ENCODE data around the gene MYO1D. TPM values are rescaled to one million over a fixed set of nuclear protein-coding genes. Genes with fewer than 3 reads are reported as not detected.
"Not testable (repeated sequence)": the region's sequence is repeated elsewhere in the genome, so short reads cannot be mapped to it uniquely, and the experiment has no call there.

The MYO1D gene
- total RNA-seq, 1 donor from 2014 or later = 18.0 TPM

DNA sequence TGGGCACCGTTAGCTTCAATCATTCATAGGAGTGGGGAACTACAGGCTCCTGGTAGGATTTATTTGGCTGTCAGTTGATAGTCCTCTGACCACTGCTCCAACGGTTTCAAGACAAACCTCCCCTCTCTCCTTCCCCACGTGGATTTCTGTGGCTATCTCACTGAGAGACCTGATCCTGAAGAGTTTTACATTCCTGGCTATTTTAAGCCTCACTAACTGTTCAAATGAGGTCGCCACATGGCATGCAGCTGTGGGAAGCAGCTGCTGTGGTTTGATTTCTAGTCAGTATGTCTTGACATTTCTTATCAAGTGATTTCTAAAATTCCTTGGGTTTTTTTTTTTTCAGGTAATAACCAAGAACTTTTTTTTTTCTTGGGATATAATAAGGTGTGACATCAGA lies 351.8 kb downstream of the MYO1D start:
- Histone ChIP-seq H4K20me1 (ENCODE audit: insufficient read depth, low read length) (no peaks in the 10 kb centered on the region), H3K4me1 (ENCODE audit: insufficient read depth, low read length) (peaks cover 10% of the 10 kb centered on the region), H3K79me2 (ENCODE audit: insufficient read depth, low read length) (no peaks in the 10 kb centered on the region), H3K9ac (ENCODE audit: low read length) (no peak overlapping the region), H2AFZ (ENCODE audit: low read depth, low read length) (no peak overlapping the region), H3K36me3 (ENCODE audit: insufficient read depth, low read length) (no peaks in the 10 kb centered on the region), H3K27ac (ENCODE audit: low read depth, low read length) (no peak overlapping the region), H3K4me3 (ENCODE audit: insufficient read depth, low read depth, low read length) (no peak overlapping the region), H3K27me3 (ENCODE audit: insufficient read depth, low read length) (no peaks in the 10 kb centered on the region), H3K9me3 (ENCODE audit: insufficient read depth, low read depth, low read length) (no peaks in the 10 kb centered on the region), H3K4me2 (ENCODE audit: low read length) (peak overlapping the region; percentile 1)
- FAIRE-seq (no peak), DNase-seq (ENCODE audit: low read depth) (peak; percentile 77)
- Mint-ChIP-seq H3K36me3 (ENCODE audit: low read depth, unreplicated experiment) (peaks cover 1% of the 10 kb centered on the region), H3K4me1 (ENCODE audit: low read depth, unreplicated experiment) (peaks cover 32% of the 10 kb centered on the region), H3K9me3 (ENCODE audit: unreplicated experiment) (no peaks in the 10 kb centered on the region), H3K27ac (ENCODE audit: unreplicated experiment) (peak overlapping the region; percentile 69), H3K4me3 (ENCODE audit: unreplicated experiment) (no peak overlapping the region), H3K27me3 (ENCODE audit: low read depth, unreplicated experiment) (peaks cover 4% of the 10 kb centered on the region)
- no peak for TF ChIP-seq EZH2 (IDR thresholded peaks at IDR 0.05; ENCODE audit: insufficient read depth, low read length)
- TF ChIP-seq, protein P1, sequence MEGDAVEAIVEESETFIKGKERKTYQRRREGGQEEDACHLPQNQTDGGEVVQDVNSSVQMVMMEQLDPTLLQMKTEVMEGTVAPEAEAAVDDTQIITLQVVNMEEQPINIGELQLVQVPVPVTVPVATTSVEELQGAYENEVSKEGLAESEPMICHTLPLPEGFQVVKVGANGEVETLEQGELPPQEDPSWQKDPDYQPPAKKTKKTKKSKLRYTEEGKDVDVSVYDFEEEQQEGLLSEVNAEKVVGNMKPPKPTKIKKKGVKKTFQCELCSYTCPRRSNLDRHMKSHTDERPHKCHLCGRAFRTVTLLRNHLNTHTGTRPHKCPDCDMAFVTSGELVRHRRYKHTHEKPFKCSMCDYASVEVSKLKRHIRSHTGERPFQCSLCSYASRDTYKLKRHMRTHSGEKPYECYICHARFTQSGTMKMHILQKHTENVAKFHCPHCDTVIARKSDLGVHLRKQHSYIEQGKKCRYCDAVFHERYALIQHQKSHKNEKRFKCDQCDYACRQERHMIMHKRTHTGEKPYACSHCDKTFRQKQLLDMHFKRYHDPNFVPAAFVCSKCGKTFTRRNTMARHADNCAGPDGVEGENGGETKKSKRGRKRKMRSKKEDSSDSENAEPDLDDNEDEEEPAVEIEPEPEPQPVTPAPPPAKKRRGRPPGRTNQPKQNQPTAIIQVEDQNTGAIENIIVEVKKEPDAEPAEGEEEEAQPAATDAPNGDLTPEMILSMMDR (IDR thresholded peaks at IDR 0.05; ENCODE audit: insufficient read depth, low read depth, low read length) = no peak

GRCh38 chr17:32524553-32524880 lies 352.4 kb downstream of the MYO1D start:
- not testable (repeated sequence) for DNase-seq (ENCODE audit: low read depth); H3K79me2 ChIP-seq (ENCODE audit: insufficient read depth, low read length); H3K9me3 ChIP-seq (ENCODE audit: insufficient read depth, low read depth, low read length); H3K9ac ChIP-seq (ENCODE audit: low read length); H3K4me2 ChIP-seq (ENCODE audit: low read length); H3K4me3 ChIP-seq (ENCODE audit: insufficient read depth, low read depth, low read length); H3K4me3 Mint-ChIP-seq (ENCODE audit: unreplicated experiment); H2AFZ ChIP-seq (ENCODE audit: low read depth, low read length); H4K20me1 ChIP-seq (ENCODE audit: insufficient read depth, low read length); H3K27me3 Mint-ChIP-seq (ENCODE audit: low read depth, unreplicated experiment); H3K9me3 Mint-ChIP-seq (ENCODE audit: unreplicated experiment); H3K36me3 Mint-ChIP-seq (ENCODE audit: low read depth, unreplicated experiment); H3K27me3 ChIP-seq (ENCODE audit: insufficient read depth, low read length); FAIRE-seq; H3K36me3 ChIP-seq (ENCODE audit: insufficient read depth, low read length); H3K27ac ChIP-seq (ENCODE audit: low read depth, low read length); H3K27ac Mint-ChIP-seq (ENCODE audit: unreplicated experiment)
- H3K4me1 Mint-ChIP-seq (ENCODE audit: low read depth, unreplicated experiment) = peaks cover 38% of the 10 kb centered on the region
- H3K4me1 ChIP-seq (ENCODE audit: insufficient read depth, low read length) = peaks cover 16% of the 10 kb centered on the region

DNA sequence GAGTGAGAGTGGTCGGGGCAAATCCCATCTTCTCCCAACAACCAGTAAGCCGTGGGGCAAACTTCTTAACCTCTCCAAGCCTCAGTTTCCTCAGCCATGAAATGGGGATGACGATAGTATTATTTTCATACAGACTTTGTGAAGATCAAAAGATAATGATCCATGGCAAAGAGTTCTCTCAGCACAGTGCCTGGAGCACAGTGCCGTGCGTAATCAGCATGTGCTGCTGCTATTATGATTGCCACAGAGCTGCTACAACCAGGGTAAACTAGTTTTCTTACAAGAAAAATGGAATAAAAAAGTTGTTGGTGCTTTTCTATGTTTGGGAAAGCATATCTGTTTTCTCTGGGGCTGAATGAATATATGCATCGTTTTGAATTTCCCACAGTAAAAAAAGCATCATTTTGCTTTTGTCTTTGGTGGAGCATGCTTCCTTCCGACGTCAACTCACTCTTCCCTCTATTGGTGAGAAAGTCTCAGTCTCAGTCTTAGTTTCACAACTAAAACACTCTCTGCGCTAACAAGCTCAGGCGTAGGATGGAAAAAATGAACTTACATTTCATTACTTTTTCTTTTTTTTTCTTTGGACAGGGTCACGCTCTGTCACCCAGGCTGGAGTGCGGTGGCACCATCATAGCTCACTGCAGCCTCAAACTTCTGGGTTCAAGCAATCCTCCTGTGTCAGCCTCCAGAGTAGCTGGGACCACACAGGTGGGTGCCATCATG lies 352.9 kb downstream of the MYO1D start:
- Mint-ChIP-seq H3K27me3 (ENCODE audit: low read depth, unreplicated experiment) (no peaks in the 10 kb centered on the region), H3K36me3 (ENCODE audit: low read depth, unreplicated experiment) (no peaks in the 10 kb centered on the region), H3K27ac (ENCODE audit: unreplicated experiment) (no peak overlapping the region), H3K4me3 (ENCODE audit: unreplicated experiment) (no peak overlapping the region), H3K9me3 (ENCODE audit: unreplicated experiment) (no peaks in the 10 kb centered on the region), H3K4me1 (ENCODE audit: low read depth, unreplicated experiment) (peaks cover 38% of the 10 kb centered on the region)
- Histone ChIP-seq H3K9ac (ENCODE audit: low read length) (no peak overlapping the region), H3K36me3 (ENCODE audit: insufficient read depth, low read length) (no peaks in the 10 kb centered on the region), H4K20me1 (ENCODE audit: insufficient read depth, low read length) (no peaks in the 10 kb centered on the region), H3K4me2 (ENCODE audit: low read length) (no peak overlapping the region), H3K27ac (ENCODE audit: low read depth, low read length) (no peak overlapping the region), H3K9me3 (ENCODE audit: insufficient read depth, low read depth, low read length) (no peaks in the 10 kb centered on the region), H3K79me2 (ENCODE audit: insufficient read depth, low read length) (no peaks in the 10 kb centered on the region), H3K4me3 (ENCODE audit: insufficient read depth, low read depth, low read length) (no peak overlapping the region), H3K4me1 (ENCODE audit: insufficient read depth, low read length) (peaks cover 17% of the 10 kb centered on the region), H2AFZ (ENCODE audit: low read depth, low read length) (no peak overlapping the region), H3K27me3 (ENCODE audit: insufficient read depth, low read length) (no peaks in the 10 kb centered on the region)
- no peak for TF ChIP-seq EZH2 (IDR thresholded peaks at IDR 0.05; ENCODE audit: insufficient read depth, low read length)
- TF ChIP-seq, protein P1 (IDR thresholded peaks at IDR 0.05; ENCODE audit: insufficient read depth, low read depth, low read length) = no peak
- FAIRE-seq = no peak
- DNase-seq (ENCODE audit: low read depth) = no peak
